ENCODE measurements around the gene IFI27.

GRCh38 chr14:94077111-94077821, 33.3 kb upstream of the IFI27 start:
- TF ChIP-seq CTCF (conservative IDR thresholded peaks at IDR 0.05; ENCODE audit: low read depth, low read length) (no peak), EZH2 (IDR thresholded peaks at IDR 0.05; ENCODE audit: borderline replicate concordance, low read depth, low read length, poor library complexity, severe bottlenecking) (no peak)
